GM13976 (cell line): ENCODE data around the gene IRF5.
"Not testable (repeated sequence)": the region's sequence is repeated elsewhere in the genome, so short reads cannot be mapped to it uniquely, and the experiment has no call there.

ENCODE experiments used
- DNase-seq: peaks from one replicate; pipeline ENCODE4 v3.0.0; 2012; ENCODE audit warnings: low spot score
- CTCF ChIP-seq: IDR thresholded peaks from 2 replicates; pipeline ENCODE4 v1.5.1; 2012; ENCODE audit warnings: borderline replicate concordance, mild to moderate bottlenecking; ENCODE audit not compliant: insufficient read depth; ENCODE audit errors: extremely low read depth, missing control alignments, control extremely low read depth
- in situ Hi-C: fragments of 300-500 bp; cut with MboI; formaldehyde crosslinking; loops from one replicate; pipeline ENCODE4 v1.12.0; 2022; ENCODE audit warnings: low sequenced_read_pairs, mixed read lengths, inconsistent platforms; ENCODE audit not compliant: unreplicated experiment

Gene IRF5

DNA sequence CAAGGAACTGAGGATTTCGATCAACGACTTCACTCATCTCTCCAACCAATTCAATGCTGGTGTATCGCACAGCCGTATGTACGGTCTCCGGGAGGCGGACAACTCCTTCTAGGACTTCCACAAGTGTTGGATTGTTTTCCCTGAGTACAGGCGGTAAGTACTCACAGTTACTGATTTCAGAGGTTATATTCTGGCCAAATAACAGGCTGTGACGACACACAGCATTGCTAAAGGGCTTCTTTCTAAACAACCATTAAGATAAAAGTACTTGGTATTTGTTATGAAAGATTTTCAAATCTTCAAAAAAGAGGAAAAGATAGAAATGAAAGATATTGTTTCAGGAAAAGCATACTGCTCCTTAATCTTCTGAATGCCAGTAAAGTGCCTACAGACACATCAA, 52.2 kb downstream of the IRF5 start:
- DNase-seq, result no peak
- in situ Hi-C loops, result no loop called here
- no peak for TF ChIP-seq CTCF

- DNase-seq, result no peak
- TF ChIP-seq CTCF, result no peak
- in situ Hi-C loops, result no loop called here
Observed at GRCh38 chr7:128993419-128993818, 55.7 kb downstream of the IRF5 start.

DNA sequence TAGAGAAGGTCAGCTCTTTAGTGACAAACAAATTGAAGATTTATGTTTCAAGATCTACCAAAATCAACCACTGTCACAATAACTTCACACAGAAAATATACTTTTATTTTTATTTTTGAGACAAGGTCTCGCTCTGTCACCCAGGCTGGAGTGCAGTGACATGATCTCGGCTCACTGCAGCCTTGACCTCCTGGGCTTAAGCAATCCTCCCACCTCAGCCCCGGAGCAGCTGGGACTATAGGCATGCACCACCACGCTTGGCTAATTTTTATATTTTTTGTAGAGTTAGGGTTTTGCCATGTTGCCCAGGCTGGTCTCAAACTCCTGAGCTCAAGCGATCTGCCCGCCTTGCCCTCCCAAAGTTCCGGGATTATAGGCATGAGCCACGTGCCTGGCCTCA, 56.8 kb downstream of the IRF5 start:
- in situ Hi-C loops, DNase-seq: not testable (repeated sequence)

DNA sequence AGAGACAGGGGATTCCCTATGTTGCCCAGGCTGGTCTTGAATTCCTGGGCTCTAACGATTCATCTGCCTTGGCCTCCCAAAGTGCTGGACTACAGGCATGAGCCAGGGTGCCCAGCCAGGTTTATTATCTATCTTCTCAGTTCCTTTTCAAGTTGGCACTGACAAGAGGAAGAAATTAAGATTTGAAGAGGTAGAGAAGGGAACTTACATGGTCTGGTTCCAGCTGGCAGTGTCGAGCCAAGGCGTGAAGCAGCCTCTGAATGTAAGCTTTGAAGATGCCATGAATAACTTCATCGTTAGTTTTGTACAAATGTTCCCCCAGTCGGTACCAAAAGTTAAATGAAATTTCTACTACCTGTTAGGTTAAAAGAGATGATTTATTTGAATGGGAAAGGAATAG, 59.5 kb downstream of the IRF5 start:
- no peak for DNase-seq
- in situ Hi-C loops, result no loop called here
- no peak for TF ChIP-seq CTCF
